ENCODE measurements around the gene YPEL4. TPM values are rescaled to one million over a fixed set of nuclear protein-coding genes. Genes with fewer than 3 reads are reported as not detected.

YPEL4 gene
- total RNA-seq, 1 donor from 2014 or later = 0.09 TPM

GRCh38 chr11:57681168-57681567, 31.5 kb upstream of the YPEL4 start:
- H3K27me3 ChIP-seq (ENCODE audit: insufficient read depth, low read length) = no peaks in the 10 kb centered on the region
- no peak overlapping the region for H3K27ac ChIP-seq (ENCODE audit: low read depth, low read length)
- no peaks in the 10 kb centered on the region for H3K9me3 Mint-ChIP-seq (ENCODE audit: unreplicated experiment)
- H3K36me3 ChIP-seq (ENCODE audit: insufficient read depth, low read length) = peaks cover 29% of the 10 kb centered on the region
- peaks cover 21% of the 10 kb centered on the region for H3K4me1 Mint-ChIP-seq (ENCODE audit: low read depth, unreplicated experiment)
- H2AFZ ChIP-seq (ENCODE audit: low read depth, low read length) = no peak overlapping the region
- no peak overlapping the region for H3K4me3 Mint-ChIP-seq (ENCODE audit: unreplicated experiment)
- H3K36me3 Mint-ChIP-seq (ENCODE audit: low read depth, unreplicated experiment) = peaks cover 7% of the 10 kb centered on the region
- peaks cover 78% of the 10 kb centered on the region for H3K79me2 ChIP-seq (ENCODE audit: insufficient read depth, low read length)
- no peaks in the 10 kb centered on the region for H3K9me3 ChIP-seq (ENCODE audit: insufficient read depth, low read depth, low read length)
- no peak for DNase-seq (ENCODE audit: low read depth)
- H3K27ac Mint-ChIP-seq (ENCODE audit: unreplicated experiment) = no peak overlapping the region
- no peak overlapping the region for H3K4me2 ChIP-seq (ENCODE audit: low read length)
- H4K20me1 ChIP-seq (ENCODE audit: insufficient read depth, low read length) = peaks cover 64% of the 10 kb centered on the region
- TF ChIP-seq CTCF (IDR thresholded peaks at IDR 0.05; ENCODE audit: insufficient read depth, low read depth, low read length) (no peak), EZH2 (IDR thresholded peaks at IDR 0.05; ENCODE audit: insufficient read depth, low read length) (no peak)
- H3K4me3 ChIP-seq (ENCODE audit: insufficient read depth, low read depth, low read length) = no peak overlapping the region
- H3K9ac ChIP-seq (ENCODE audit: low read length) = no peak overlapping the region
- peaks cover 15% of the 10 kb centered on the region for H3K4me1 ChIP-seq (ENCODE audit: insufficient read depth, low read length)
- no peak for FAIRE-seq
- no peaks in the 10 kb centered on the region for H3K27me3 Mint-ChIP-seq (ENCODE audit: low read depth, unreplicated experiment)

- Mint-ChIP-seq H3K4me3 (ENCODE audit: unreplicated experiment) (peak overlapping the region; percentile 4), H3K9me3 (ENCODE audit: unreplicated experiment) (no peaks in the 10 kb centered on the region)
- H3K4me2 ChIP-seq (ENCODE audit: low read length) = peak overlapping the region; percentile 31
Observed at GRCh38 chr11:57680552-57680874, 30.8 kb upstream of the YPEL4 start.

More at GRCh38 chr11:57680552-57680874, 30.8 kb upstream of the YPEL4 start:
- Histone ChIP-seq H4K20me1 (ENCODE audit: insufficient read depth, low read length) (peaks cover 71% of the 10 kb centered on the region), H3K27me3 (ENCODE audit: insufficient read depth, low read length) (no peaks in the 10 kb centered on the region), H3K36me3 (ENCODE audit: insufficient read depth, low read length) (peaks cover 28% of the 10 kb centered on the region), H3K79me2 (ENCODE audit: insufficient read depth, low read length) (peaks cover 81% of the 10 kb centered on the region), H3K4me1 (ENCODE audit: insufficient read depth, low read length) (peaks cover 15% of the 10 kb centered on the region), H2AFZ (ENCODE audit: low read depth, low read length) (no peak overlapping the region), H3K9ac (ENCODE audit: low read length) (peak overlapping the region; percentile 13), H3K9me3 (ENCODE audit: insufficient read depth, low read depth, low read length) (no peaks in the 10 kb centered on the region), H3K27ac (ENCODE audit: low read depth, low read length) (peak overlapping the region; percentile 10), H3K4me3 (ENCODE audit: insufficient read depth, low read depth, low read length) (no peak overlapping the region)
- Mint-ChIP-seq H3K27me3 (ENCODE audit: low read depth, unreplicated experiment) (no peaks in the 10 kb centered on the region), H3K27ac (ENCODE audit: unreplicated experiment) (peak overlapping the region; percentile 13), H3K4me1 (ENCODE audit: low read depth, unreplicated experiment) (peaks cover 24% of the 10 kb centered on the region), H3K36me3 (ENCODE audit: low read depth, unreplicated experiment) (peaks cover 10% of the 10 kb centered on the region)
- DNase-seq (ENCODE audit: low read depth) = peak; percentile 12
- TF ChIP-seq EZH2 (IDR thresholded peaks at IDR 0.05; ENCODE audit: insufficient read depth, low read length) (no peak), CTCF (IDR thresholded peaks at IDR 0.05; ENCODE audit: insufficient read depth, low read depth, low read length) (no peak)
- no peak for FAIRE-seq
